IMR-90 (cell line): ENCODE data around the gene GATA2. TPM values are rescaled to one million over a fixed set of nuclear protein-coding genes. Genes with fewer than 3 reads are reported as not detected.

ENCODE experiments used
- ATAC-seq: fragments of 200-7000 bp; cut with Tn5 transposase; 2 replicates; pipeline ENCODE4 v1.9.1; 2020; ENCODE audit warnings: low read depth, mild to moderate bottlenecking, moderate library complexity
- BruUV-seq: library from RNA; stranded (reverse); fragments of 400-500 nt; replicated peaks from 2 replicates; lab custom pipeline; 2021; lab: Mats Ljungman, UMichigan
- CTCF ChIA-PET: fragments of 300-600 bp; formaldehyde crosslinking; extraction: SDS; loops from one replicate; lab custom pipeline; 2021; ENCODE audit warnings: antibody characterized with exemption; lab: Yijun Ruan, JAX
- POLR2A ChIA-PET: fragments of 300-600 bp; sonication (Branson Sonifier 250); formaldehyde crosslinking; loops from one replicate; lab custom pipeline; 2022; ENCODE audit warnings: antibody characterized with exemption; ENCODE audit not compliant: unreplicated experiment; lab: Charles Lee
- DNase-seq: peaks from one replicate; pipeline ENCODE4 v3.0.0; 2013
- H2AFZ ChIP-seq: replicated peaks from 2 replicates; pipeline ENCODE3; 2013; ENCODE audit warnings: low read length, mild to moderate bottlenecking; ENCODE audit not compliant: poor library complexity
- H2AK5ac ChIP-seq: 2 replicates; pipeline ENCODE4 v1.6.1; 2013; ENCODE audit warnings: low read depth, low read length, inconsistent platforms
- H2AK9ac ChIP-seq: replicated peaks from 2 replicates; pipeline ENCODE3; 2013; ENCODE audit warnings: mild to moderate bottlenecking, low read depth, low read length, moderate library complexity; ENCODE audit not compliant: poor library complexity
- H2BK120ac ChIP-seq: 2 replicates; pipeline ENCODE4 v1.6.1; 2013; ENCODE audit warnings: low read depth, low read length, inconsistent platforms
- H2BK15ac ChIP-seq: 3 replicates; pipeline ENCODE4 v1.6.1; 2013; ENCODE audit warnings: low read depth, low read length, inconsistent platforms
- H2BK20ac ChIP-seq: 2 replicates; pipeline ENCODE4 v1.6.1; 2013; ENCODE audit warnings: low read depth, mild to moderate bottlenecking, inconsistent platforms, low read length, moderate library complexity
- H2BK5ac ChIP-seq: 2 replicates; pipeline ENCODE4 v1.6.1; 2013; ENCODE audit warnings: mild to moderate bottlenecking, low read depth, low read length, inconsistent platforms; ENCODE audit not compliant: poor library complexity, severe bottlenecking
- H3K14ac ChIP-seq: replicated peaks from 2 replicates; pipeline ENCODE4 v1.6.1; 2013; ENCODE audit warnings: low read depth, low read length, inconsistent platforms
- H3K18ac ChIP-seq: 2 replicates; pipeline ENCODE4 v1.6.1; 2013; ENCODE audit warnings: low read depth, low read length, control low read depth
- H3K23ac ChIP-seq: 2 replicates; pipeline ENCODE4 v1.6.1; 2013; ENCODE audit warnings: low read depth, low read length, inconsistent platforms
- H3K27ac ChIP-seq: 2 replicates; pipeline ENCODE4 v1.5.1; 2013; ENCODE audit warnings: mild to moderate bottlenecking, control low read depth, low read length; ENCODE audit not compliant: insufficient read depth
- H3K27me3 ChIP-seq: 2 replicates; pipeline ENCODE4 v1.6.1; 2013; ENCODE audit warnings: low read length; ENCODE audit not compliant: control insufficient read depth, insufficient read depth
- H3K36me3 ChIP-seq: 2 replicates; pipeline ENCODE4 v1.6.1; 2013; ENCODE audit warnings: low read length, mixed read lengths; ENCODE audit not compliant: control insufficient read depth, insufficient read depth
- H3K4ac ChIP-seq: 2 replicates; pipeline ENCODE4 v1.6.1; 2013; ENCODE audit warnings: low read depth, low read length, inconsistent platforms
- H3K4me1 ChIP-seq: 2 replicates; pipeline ENCODE4 v1.6.1; 2013; ENCODE audit warnings: low read length, mixed read lengths; ENCODE audit not compliant: control insufficient read depth, insufficient read depth
- H3K4me2 ChIP-seq: 2 replicates; pipeline ENCODE4 v1.6.1; 2013; ENCODE audit warnings: low read depth, mild to moderate bottlenecking, control low read depth, low read length, moderate library complexity
- H3K4me3 ChIP-seq: 2 replicates; pipeline ENCODE4 v1.5.1; 2013; ENCODE audit warnings: low read depth, mild to moderate bottlenecking, control low read depth, low read length, moderate library complexity; ENCODE audit not compliant: insufficient read depth
- H3K56ac ChIP-seq: 2 replicates; pipeline ENCODE4 v1.6.1; 2013; ENCODE audit warnings: low read length, inconsistent platforms; ENCODE audit not compliant: insufficient read depth; ENCODE audit errors: extremely low read depth
- H3K79me1 ChIP-seq, 2 experiments: 2 replicates each; pipeline ENCODE4 v1.6.1; 2013; ENCODE audit warnings: low read length in 2 of 2, inconsistent platforms in 1 of 2, low read depth in 1 of 2
- H3K9ac ChIP-seq: 2 replicates; pipeline ENCODE4 v1.6.1; 2013; ENCODE audit warnings: low read depth, low read length, control low read depth
- H3K9me1 ChIP-seq: 2 replicates; pipeline ENCODE4 v1.6.1; 2013; ENCODE audit warnings: low read length, inconsistent platforms; ENCODE audit not compliant: insufficient read depth
- H3K9me3 ChIP-seq: 2 replicates; pipeline ENCODE4 v1.6.1; 2013; ENCODE audit warnings: low read length; ENCODE audit not compliant: control insufficient read depth, insufficient read depth
- H4K20me1 ChIP-seq: 2 replicates; pipeline ENCODE4 v1.6.1; 2013; ENCODE audit warnings: low read length, inconsistent platforms; ENCODE audit not compliant: insufficient read depth
- H4K5ac ChIP-seq: 2 replicates; pipeline ENCODE4 v1.6.1; 2013; ENCODE audit warnings: mild to moderate bottlenecking, low read depth, low read length, control low read depth
- H4K8ac ChIP-seq, 2 experiments: 2 replicates each; pipeline ENCODE4 v1.6.1; 2013; ENCODE audit warnings: low read depth in 2 of 2, low read length in 2 of 2, control low read depth in 1 of 2, inconsistent platforms in 1 of 2
- H4K91ac ChIP-seq: 2 replicates; pipeline ENCODE4 v1.6.1; 2013; ENCODE audit warnings: low read depth, low read length, inconsistent platforms; ENCODE audit not compliant: insufficient read depth
- CEBPB ChIP-seq: IDR thresholded peaks from 2 replicates; pipeline ENCODE4 v1.6.1; 2012; ENCODE audit warnings: low read depth, low read length, improper control_type of control experiment
- CHD1 ChIP-seq: IDR thresholded peaks from 2 replicates; pipeline ENCODE4 v1.6.1; 2012; ENCODE audit warnings: low read depth, low read length, improper control_type of control experiment
- ELK1 ChIP-seq: fragments of 150-350 bp; IDR thresholded peaks from 2 replicates; pipeline ENCODE4 v1.6.1; 2016; ENCODE audit warnings: low read depth, mild to moderate bottlenecking, low read length, moderate library complexity, borderline replicate concordance
- MAFK ChIP-seq: IDR thresholded peaks from 2 replicates; pipeline ENCODE4 v1.6.1; 2012; ENCODE audit warnings: low read depth, low read length, improper control_type of control experiment
- MXI1 ChIP-seq: IDR thresholded peaks from 2 replicates; pipeline ENCODE4 v1.6.1; 2012; ENCODE audit warnings: low read depth, mild to moderate bottlenecking, low read length, moderate library complexity, borderline replicate concordance
- NFE2L2 ChIP-seq: fragments of 150-350 bp; IDR thresholded peaks from 2 replicates; pipeline ENCODE4 v1.6.1; 2016; ENCODE audit warnings: low read depth, mild to moderate bottlenecking, low read length
- POLR2A ChIP-seq: IDR thresholded peaks from 2 replicates; pipeline ENCODE4 v1.6.1; 2012; ENCODE audit warnings: mild to moderate bottlenecking, low read depth, low read length
- RAD21 ChIP-seq: IDR thresholded peaks from 2 replicates; pipeline ENCODE4 v1.6.1; 2012; ENCODE audit warnings: low read length, improper control_type of control experiment
- RCOR1 ChIP-seq: IDR thresholded peaks from 2 replicates; pipeline ENCODE4 v1.6.1; 2012; ENCODE audit warnings: mild to moderate bottlenecking, low read length, improper control_type of control experiment; ENCODE audit not compliant: insufficient replicate concordance
- RFX5 ChIP-seq: IDR thresholded peaks from 2 replicates; pipeline ENCODE4 v1.8.0; 2012; ENCODE audit warnings: low read depth, mild to moderate bottlenecking, low read length, moderate library complexity
- USF2 ChIP-seq: fragments of 150-350 bp; IDR thresholded peaks from 2 replicates; pipeline ENCODE4 v1.6.1; 2017; ENCODE audit warnings: mild to moderate bottlenecking, antibody characterized with exemption, low read length, low read depth
- WGBS, 2 experiments: methylation state at CpG; one replicate each; pipeline versions ENCODE4 v1.1.5 to v1.1.7; 2013; ENCODE audit warnings: missing lambda C conversion rate in 2 of 2; ENCODE audit not compliant: insufficient read length in 1 of 2; ENCODE audit errors: extremely low coverage in 2 of 2; 5-methylcytosine and 5-hydroxymethylcytosine counted together
- dilution Hi-C: fragments of 300-500 bp; cut with HindIII; formaldehyde crosslinking; loops from one replicate; pipeline ENCODE4 v1.14.3; 2018; ENCODE audit warnings: low sequenced_read_pairs; ENCODE audit not compliant: unreplicated experiment
- in situ Hi-C: fragments of 300-500 bp; cut with MboI; formaldehyde crosslinking; loops from 3 replicates; pipeline ENCODE4 v1.14.3; 2019; ENCODE audit warnings: low sequenced_read_pairs, inconsistent platforms, mixed read lengths
- intact Hi-C: fragments of 100-400 bp; cut with micrococcal nuclease; formaldehyde crosslinking; loops from 2 replicates; pipeline ENCODE4 v1.10.0; 2022
- polyA plus RNA-seq, 3 experiments: library from polyadenylated mRNA; depleted of rRNA; stranded (reverse); fragments of >200 nt; gene quantifications; 2 replicates each; pipeline ENCODE4 v1.2.3, GENCODE V29; 2012; ENCODE audit warnings: low replicate concordance in 1 of 3
- total RNA-seq: library from RNA; depleted of rRNA; stranded (reverse); fragments of >200 nt; gene quantifications from 2 replicates; pipeline ENCODE4 v1.2.3, GENCODE V29; 2012

GATA2 gene
- total and polyA plus RNA-seq, 2 of the 4 experiments (the other 2 are of a cell fraction): 2.2 to 13.5 TPM

- no peaks in the 10 kb centered on the region for H3K36me3 ChIP-seq
- H3K23ac ChIP-seq: no peak overlapping the region
- no peak overlapping the region for H2BK15ac ChIP-seq
- H3K79me1 ChIP-seq: no peaks in the 10 kb centered on the region
- no peak overlapping the region for H2BK20ac ChIP-seq
- H4K8ac ChIP-seq: no peak overlapping the region
- dilution Hi-C loops: no loop called here
- intact Hi-C loops: no loop called here
- BruUV-seq: no TSS peak
- no peak overlapping the region for H2AK5ac ChIP-seq
- in situ Hi-C loops: no loop called here
- H2AK9ac ChIP-seq: no peak overlapping the region
- 0% methylated on average over 1 of the region's 4 CpGs; no CpG with 5 or more reads in 1 of the 2 experiments for WGBS, 2 experiments
- ChIA-PET CTCF (no interaction called here), POLR2A (no interaction called here)
- no peak overlapping the region for H3K56ac ChIP-seq
- H3K9me3 ChIP-seq: peaks cover 4% of the 10 kb centered on the region
- no peak for TF ChIP-seq MAFK
- no peak for TF ChIP-seq RFX5
- no peak for TF ChIP-seq CHD1
- no peak for TF ChIP-seq CEBPB
- TF ChIP-seq NFE2L2: no peak
- TF ChIP-seq ELK1: no peak
- no peak for TF ChIP-seq RAD21
- no peak for TF ChIP-seq USF2
- no peak for TF ChIP-seq RCOR1
- TF ChIP-seq POLR2A: no peak
- no peak for TF ChIP-seq MXI1
- H3K4ac ChIP-seq: no peak overlapping the region
- ATAC-seq: no peak
- H4K20me1 ChIP-seq: no peaks in the 10 kb centered on the region
- no peak overlapping the region for H4K91ac ChIP-seq
- no peak overlapping the region for H2BK120ac ChIP-seq
- no peak overlapping the region for H3K4me2 ChIP-seq
- no peak overlapping the region for H3K4me3 ChIP-seq
- H3K4me1 ChIP-seq: no peaks in the 10 kb centered on the region
- DNase-seq: no peak
- H3K27ac ChIP-seq: no peak overlapping the region
- no peak overlapping the region for H2AFZ ChIP-seq
- H3K9me1 ChIP-seq: 0 out of 2 replicates have a peak, but pooled peaks cover 5% of the 10 kb centered on the region
- no peak overlapping the region for H3K9ac ChIP-seq
- no peak overlapping the region for H2BK5ac ChIP-seq
- no peak overlapping the region for H3K14ac ChIP-seq
- no peak overlapping the region for H4K5ac ChIP-seq
- H3K18ac ChIP-seq: no peak overlapping the region
- H3K27me3 ChIP-seq: peaks cover 35% of the 10 kb centered on the region
These were observed 24.6 kb upstream of the GATA2 start for GRCh38 chr3:128517648-128518047.
